Calu3 (cell line): ENCODE measurements around the gene SCRN3. TPM values are rescaled to one million over a fixed set of nuclear protein-coding genes. Genes with fewer than 3 reads are reported as not detected.

Source experiments
- BruUV-seq: library from RNA; stranded (reverse); fragments of 400-500 nt; replicated peaks from 2 replicates; lab custom pipeline; 2021; lab: Mats Ljungman, UMichigan
- CTCF ChIA-PET: fragments of 300-600 bp; sonication (Branson Sonifier 250); formaldehyde crosslinking; loops from one replicate; lab custom pipeline; 2022; ENCODE audit warnings: antibody characterized with exemption; lab: Charles Lee
- DNase-seq: peaks from one replicate; pipeline ENCODE4 v3.0.0; 2022
- H3K27ac Mint-ChIP-seq: one replicate; pipeline ENCODE4 v1.8.0; 2022; ENCODE audit warnings: mixed read lengths; ENCODE audit not compliant: unreplicated experiment
- H3K27me3 Mint-ChIP-seq: one replicate; pipeline ENCODE4 v1.8.0; 2022; ENCODE audit warnings: mixed read lengths; ENCODE audit not compliant: unreplicated experiment
- H3K36me3 Mint-ChIP-seq: one replicate; pipeline ENCODE4 v1.8.0; 2022; ENCODE audit warnings: mild to moderate bottlenecking, moderate library complexity, mixed read lengths; ENCODE audit not compliant: insufficient read depth, unreplicated experiment
- H3K4me1 Mint-ChIP-seq: one replicate; pipeline ENCODE4 v1.8.0; 2022; ENCODE audit warnings: mild to moderate bottlenecking, low read depth, mixed read lengths; ENCODE audit not compliant: unreplicated experiment
- H3K4me3 Mint-ChIP-seq: one replicate; pipeline ENCODE4 v1.8.0; 2022; ENCODE audit warnings: mild to moderate bottlenecking, low read depth, moderate library complexity, mixed read lengths; ENCODE audit not compliant: unreplicated experiment
- H3K9me3 Mint-ChIP-seq: one replicate; pipeline ENCODE4 v1.8.0; 2022; ENCODE audit warnings: low read depth, mixed read lengths; ENCODE audit not compliant: unreplicated experiment
- CTCF ChIP-seq: fragments of 200-600 bp; IDR thresholded peaks from one replicate; pipeline ENCODE4 v1.8.0; 2022; ENCODE audit warnings: antibody characterized with exemption; ENCODE audit not compliant: unreplicated experiment
- intact Hi-C: fragments of 100-400 bp; cut with micrococcal nuclease; formaldehyde crosslinking; loops from one replicate; pipeline ENCODE4 v1.10.0; 2022; ENCODE audit not compliant: unreplicated experiment
- total RNA-seq: library from RNA; stranded (reverse); gene quantifications from 2 replicates; pipeline ENCODE4 v1.2.3, GENCODE V29; 2022

Gene SCRN3
- total RNA-seq, 1 experiment from 2014 or later: 31.5 TPM

DNA sequence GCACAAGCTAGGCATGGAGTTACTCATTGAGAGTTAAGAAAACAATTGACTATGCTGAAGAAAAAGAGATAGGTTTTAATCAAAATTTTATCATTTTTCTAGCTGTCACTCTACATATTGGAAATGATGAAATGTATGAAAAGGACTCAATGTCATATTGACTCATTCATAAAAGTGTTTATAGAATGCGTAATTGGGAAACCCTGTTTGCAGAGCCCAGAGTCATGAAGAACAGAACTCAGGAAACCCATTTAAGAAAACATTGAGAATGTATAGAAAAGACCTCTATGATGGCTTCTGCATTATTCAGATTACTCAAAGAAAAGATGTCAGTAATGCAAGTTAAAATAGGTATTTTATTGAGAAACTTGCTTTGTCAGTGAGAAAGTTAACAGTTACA is 36.4 kb downstream of the SCRN3 start:
- H3K4me3 Mint-ChIP-seq: no peak overlapping the region
- H3K36me3 Mint-ChIP-seq: no peaks in the 10 kb centered on the region
- no peaks in the 10 kb centered on the region for H3K27me3 Mint-ChIP-seq
- intact Hi-C loops: no loop called here
- H3K27ac Mint-ChIP-seq: no peak overlapping the region
- H3K9me3 Mint-ChIP-seq: peaks cover 4% of the 10 kb centered on the region
- BruUV-seq: no TSS peak
- no peak for DNase-seq
- H3K4me1 Mint-ChIP-seq: no peaks in the 10 kb centered on the region
- CTCF ChIA-PET: no interaction called here
- TF ChIP-seq CTCF: no peak

DNA sequence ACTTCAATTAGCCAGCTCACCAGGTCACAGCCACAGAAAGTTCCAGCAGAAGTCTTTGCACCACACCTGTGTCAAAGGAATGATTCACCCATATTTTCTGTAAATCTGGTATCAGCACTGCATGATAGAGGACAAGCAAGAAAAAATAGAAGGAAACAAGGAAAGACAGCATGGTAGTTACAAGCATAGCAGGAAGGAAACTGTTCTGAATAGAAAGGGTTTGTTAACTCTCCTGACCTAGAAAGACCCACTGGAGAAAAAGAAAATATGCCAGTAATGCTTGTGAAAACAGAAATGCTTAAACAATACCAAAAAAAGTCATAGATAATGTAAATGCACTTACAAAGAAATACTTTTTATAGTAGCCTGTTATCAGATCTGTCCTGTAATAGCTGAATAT is 40.8 kb downstream of the SCRN3 start:
- Mint-ChIP-seq H3K27me3 (no peaks in the 10 kb centered on the region), H3K27ac (no peak overlapping the region), H3K4me3 (no peak overlapping the region), H3K4me1 (no peaks in the 10 kb centered on the region), H3K9me3 (no peaks in the 10 kb centered on the region), H3K36me3 (no peaks in the 10 kb centered on the region)
- intact Hi-C loops: no loop called here
- DNase-seq: no peak
- BruUV-seq: no TSS peak
- TF ChIP-seq CTCF: no peak
- CTCF ChIA-PET: no interaction called here

GRCh38 chr2:174438146-174438886 is 42.8 kb downstream of the SCRN3 start:
- CTCF ChIA-PET: no interaction called here
- TF ChIP-seq CTCF: no peak
- H3K9me3 Mint-ChIP-seq: no peaks in the 10 kb centered on the region
- no peaks in the 10 kb centered on the region for H3K27me3 Mint-ChIP-seq
- H3K27ac Mint-ChIP-seq: no peak overlapping the region
- H3K36me3 Mint-ChIP-seq: no peaks in the 10 kb centered on the region
- BruUV-seq: no TSS peak
- no peak overlapping the region for H3K4me3 Mint-ChIP-seq
- intact Hi-C loops: no loop called here
- peaks cover 11% of the 10 kb centered on the region for H3K4me1 Mint-ChIP-seq
- no peak for DNase-seq

DNA sequence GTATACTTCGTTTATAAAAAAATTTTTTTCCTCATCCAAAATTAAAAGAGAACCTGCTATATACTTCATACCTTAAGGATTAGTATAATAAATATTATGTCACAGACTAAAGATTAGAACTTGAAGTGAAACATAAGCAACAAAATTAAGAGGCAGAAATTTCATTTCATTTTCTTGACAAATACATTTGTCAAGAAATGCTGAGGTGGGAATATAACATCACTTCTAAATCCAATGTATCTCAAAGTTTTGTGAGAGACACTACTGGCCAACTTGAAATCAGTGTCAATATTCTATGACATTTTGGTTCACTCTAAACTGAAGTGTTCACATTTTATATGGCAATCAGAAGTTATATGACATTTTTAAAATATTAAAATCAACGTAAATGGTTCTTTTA is 43.8 kb downstream of the SCRN3 start:
- DNase-seq: no peak
- Mint-ChIP-seq H3K36me3 (no peaks in the 10 kb centered on the region), H3K4me3 (no peak overlapping the region), H3K4me1 (peaks cover 11% of the 10 kb centered on the region), H3K27ac (no peak overlapping the region), H3K9me3 (no peaks in the 10 kb centered on the region), H3K27me3 (no peaks in the 10 kb centered on the region)
- no peak for TF ChIP-seq CTCF
- CTCF ChIA-PET: no interaction called here
- BruUV-seq: no TSS peak
- intact Hi-C loops: no loop called here
